Gastrocnemius medialis (tissue), 4 donors: ENCODE measurements around the gene C2orf92. TPM values are rescaled to one million over a fixed set of nuclear protein-coding genes. Genes with fewer than 3 reads are reported as not detected.

Experiments used
- ATAC-seq, 2 donors: fragments of 150-250 bp; one replicate each; pipeline ENCODE4 v1.9.1; 2016
- DNase-seq, 2 donors: peaks; one replicate each; pipeline ENCODE4 v3.0.0-alpha.2; 2019
- H3K27ac ChIP-seq, 4 donors: fragments of 200-600 bp; sonication (generic); 1 replicate in 1 of 4; 2 replicates in 3 of 4; pipeline ENCODE4 v1.5.1; 2016 to 2018; ENCODE audit warnings: mild to moderate bottlenecking in 2 of 4, moderate library complexity in 1 of 4
- H3K27me3 ChIP-seq, 3 donors: fragments of 200-600 bp; sonication (generic) in 2 of 3; 1 replicate in 1 of 3; 2 replicates in 2 of 3; pipeline versions ENCODE4 v1.5.1 to v1.6.0; 2016 to 2019; ENCODE audit warnings: mild to moderate bottlenecking in 1 of 3, moderate library complexity in 1 of 3
- H3K36me3 ChIP-seq, 2 donors: fragments of 200-600 bp; sonication (generic) in 1 of 2; one replicate each; pipeline ENCODE4 v1.5.1; 2017 to 2018
- H3K4me1 ChIP-seq, 2 donors: fragments of 200-600 bp; sonication (generic) in 1 of 2; one replicate each; pipeline ENCODE4 v1.5.1; 2016 to 2017; ENCODE audit warnings: mild to moderate bottlenecking in 2 of 2
- H3K4me3 ChIP-seq, 4 donors: fragments of 200-600 bp; sonication (generic) in 3 of 4; 1 replicate in 1 of 4; 2 replicates in 3 of 4; pipeline ENCODE4 v1.5.1; 2016 to 2019; ENCODE audit warnings: mild to moderate bottlenecking in 2 of 4
- H3K9me3 ChIP-seq, 3 donors: fragments of 200-600 bp; sonication (generic) in 2 of 3; 1 replicate in 1 of 3; 2 replicates in 2 of 3; pipeline ENCODE4 v1.5.1; 2016 to 2019
- CTCF ChIP-seq, 5 experiments: fragments of 450-650 bp in 3 of 5; fragments of 200-600 bp in 2 of 5; sonication (generic) in 2 of 5; IDR thresholded peaks in 4 of 5; conservative IDR thresholded peaks in 1 of 5; 1 replicate in 4 of 5; 2 replicates in 1 of 5; pipeline ENCODE4 v1.5.1; 2016 to 2019; ENCODE audit warnings: antibody characterized with exemption in 5 of 5, mild to moderate bottlenecking in 3 of 5, moderate library complexity in 3 of 5
- POLR2A ChIP-seq, 2 donors: fragments of 450-650 bp; IDR thresholded peaks; one replicate each; pipeline ENCODE4 v1.6.1; 2017; ENCODE audit warnings: antibody characterized with exemption in 2 of 2, mild to moderate bottlenecking in 2 of 2, moderate library complexity in 2 of 2
- in situ Hi-C, 4 donors: fragments of 200-750 bp; cut with MboI; loops; one replicate each; pipeline versions ENCODE4 v1.15.0 to v1.8.0; 2017; ENCODE audit warnings: low sequenced_read_pairs in 4 of 4
- intact Hi-C: fragments of 100-400 bp; cut with DNase I; formaldehyde crosslinking; loops from one replicate; pipeline ENCODE4 v1.15.1; 2023; ENCODE audit warnings: low total_unique reads
- total RNA-seq, 4 donors: library from RNA; depleted of rRNA; stranded (reverse); fragments of >200 nt; gene quantifications; one replicate each; pipeline versions ENCODE4 v1.1.0 to v1.2.3, GENCODE V29; 2016

Gene C2orf92
- total RNA-seq, 4 donors from 2014 or later, result 0.85 to 4.2 TPM; not detected in 2

- in situ Hi-C loops (loop anchor here in 1 of 4 donors (25.0 kb wide), 1 partner anchor 1122 kb away; the partner anchor contains the start of gene ARID5A), intact Hi-C loops (no loop called here)
- H3K36me3 ChIP-seq, result peaks cover 0 to 46% of the 10 kb centered on the region in 2 donors
- no peaks in the 10 kb centered on the region for H3K9me3 ChIP-seq
- no peak overlapping the region for H3K27ac ChIP-seq
- TF ChIP-seq CTCF (IDR thresholded peaks at IDR 0.05 in 4 of 5, conservative IDR thresholded peaks at IDR 0.05 in 1 of 5), result no peak
- TF ChIP-seq POLR2A (IDR thresholded peaks at IDR 0.05), result no peak
- no peak for DNase-seq
- no peak for ATAC-seq
- H3K4me1 ChIP-seq, result peaks cover 23 to 26% of the 10 kb centered on the region in 2 donors
- H3K27me3 ChIP-seq, result no peaks in the 10 kb centered on the region
- no peak overlapping the region for H3K4me3 ChIP-seq
Observed at GRCh38 chr2:97659256-97660043, 10.1 kb upstream of the C2orf92 start.

- Histone ChIP-seq H3K9me3 (no peaks in the 10 kb centered on the region), H3K4me1 (peaks cover 23 to 29% of the 10 kb centered on the region in 2 donors), H3K27ac (no peak overlapping the region), H3K27me3 (no peaks in the 10 kb centered on the region), H3K36me3 (peaks cover 0 to 46% of the 10 kb centered on the region in 2 donors), H3K4me3 (no peak overlapping the region)
- intact Hi-C loops (no loop called here), in situ Hi-C loops (loop anchor here in 1 of 4 donors (25.0 kb wide), 1 partner anchor 1123 kb away; the partner anchor contains the start of gene ARID5A)
- TF ChIP-seq POLR2A (IDR thresholded peaks at IDR 0.05) (no peak), CTCF (IDR thresholded peaks at IDR 0.05 in 4 of 5, conservative IDR thresholded peaks at IDR 0.05 in 1 of 5) (no peak)
- no peak for ATAC-seq
- no peak for DNase-seq
Observed at GRCh38 chr2:97660044-97660774, 9.3 kb upstream of the C2orf92 start.

- no peak for ATAC-seq
- H3K36me3 ChIP-seq, result peaks cover 0 to 42% of the 10 kb centered on the region in 2 donors
- no peak overlapping the region for H3K4me3 ChIP-seq
- intact Hi-C loops, result no loop called here
- H3K27ac ChIP-seq, result peak overlapping the region in 1 of 4 donors; percentile 28
- no peaks in the 10 kb centered on the region for H3K9me3 ChIP-seq
- no peaks in the 10 kb centered on the region for H3K27me3 ChIP-seq
- in situ Hi-C loops, result loop anchor here in 1 of 4 donors (25.0 kb wide), 1 partner anchor 1124 kb away; the partner anchor contains the start of gene ARID5A
- TF ChIP-seq POLR2A (IDR thresholded peaks at IDR 0.05), result no peak
- no peak for TF ChIP-seq CTCF (IDR thresholded peaks at IDR 0.05 in 4 of 5, conservative IDR thresholded peaks at IDR 0.05 in 1 of 5)
- H3K4me1 ChIP-seq, result peaks cover 23 to 29% of the 10 kb centered on the region in 2 donors
- DNase-seq, result no peak
Observed at GRCh38 chr2:97660775-97661389, 8.6 kb upstream of the C2orf92 start.

GRCh38 chr2:97661927-97662326 is 7.6 kb upstream of the C2orf92 start:
- in situ Hi-C loops, result loop anchor here in 1 of 4 donors (25.0 kb wide), 1 partner anchor 1125 kb away; the partner anchor contains the start of gene ARID5A
- Histone ChIP-seq H3K9me3 (no peaks in the 10 kb centered on the region), H3K4me1 (peaks cover 23 to 29% of the 10 kb centered on the region in 2 donors)

More at GRCh38 chr2:97661927-97662326, 7.6 kb upstream of the C2orf92 start:
- DNase-seq, result no peak
- ATAC-seq, result no peak
- peak overlapping the region in 3 of 4 donors; percentile 86 to 98 (median 90) for H3K27ac ChIP-seq
- H3K4me3 ChIP-seq, result peak overlapping the region in 1 of 4 donors; percentile 75
- intact Hi-C loops, result no loop called here
- H3K36me3 ChIP-seq, result peaks cover 0 to 31% of the 10 kb centered on the region in 2 donors
- TF ChIP-seq POLR2A (IDR thresholded peaks at IDR 0.05), result no peak
- TF ChIP-seq CTCF (IDR thresholded peaks at IDR 0.05 in 4 of 5, conservative IDR thresholded peaks at IDR 0.05 in 1 of 5), result no peak
- H3K27me3 ChIP-seq, result no peaks in the 10 kb centered on the region
